Heart right ventricle (tissue), 16 donors: ENCODE results near the gene NPAS3. TPM values are rescaled to one million over a fixed set of nuclear protein-coding genes. Genes with fewer than 3 reads are reported as not detected.

Experiments
- ATAC-seq, 8 donors: fragments of 200-7000 bp; cut with Tn5 transposase; one replicate each; pipeline ENCODE4 v1.9.1; 2020; ENCODE audit warnings: mild to moderate bottlenecking in 8 of 8, moderate library complexity in 8 of 8, moderate number of reproducible peaks in 1 of 8
- DNase-seq, 2 donors: peaks; one replicate each; pipeline ENCODE4 v3.0.0-alpha.2; 2020
- H3K27ac ChIP-seq, 10 donors: fragments of 200-600 bp; sonication (generic) in 2 of 10; one replicate each; pipeline versions ENCODE4 v1.5.0 to v1.8.0; 2020 to 2022; ENCODE audit warnings: mild to moderate bottlenecking in 3 of 10
- H3K27me3 ChIP-seq, 7 donors: fragments of 200-600 bp; one replicate each; pipeline ENCODE4 v1.8.0; 2021 to 2022; ENCODE audit warnings: mild to moderate bottlenecking in 2 of 7
- H3K36me3 ChIP-seq, 9 donors: fragments of 200-600 bp; sonication (generic) in 1 of 9; one replicate each; pipeline versions ENCODE4 v1.5.0 to v1.8.0; 2020 to 2022; ENCODE audit warnings: mild to moderate bottlenecking in 2 of 9
- H3K4me1 ChIP-seq, 9 donors: fragments of 200-600 bp; sonication (generic) in 1 of 9; one replicate each; pipeline versions ENCODE4 v1.5.0 to v1.8.0; 2020 to 2022; ENCODE audit warnings: mild to moderate bottlenecking in 4 of 9
- H3K4me3 ChIP-seq, 10 donors: fragments of 200-600 bp; sonication (generic) in 2 of 10; one replicate each; pipeline versions ENCODE4 v1.5.0 to v1.8.0; 2020 to 2022; ENCODE audit warnings: mild to moderate bottlenecking in 7 of 10, moderate library complexity in 2 of 10
- H3K9me3 ChIP-seq, 11 donors: fragments of 200-600 bp in 10 of 11; sonication (generic) in 2 of 11; one replicate each; pipeline versions ENCODE4 v1.5.0 to v1.8.0; 2013 to 2022; ENCODE audit warnings: mild to moderate bottlenecking in 2 of 11, control low read depth in 1 of 11, moderate library complexity in 1 of 11
- WGBS, 2 donors: extraction: QIAGEN DNeasy Blood & Tissue Kit; methylation state at CpG; one replicate each; pipeline ENCODE4 v1.1.7; 2013; ENCODE audit warnings: inconsistent platforms in 1 of 2; 5-methylcytosine and 5-hydroxymethylcytosine counted together
- intact Hi-C, 10 donors: fragments of 100-400 bp; cut with DNase I; formaldehyde crosslinking; loops; one replicate each; pipeline versions ENCODE4 v1.11.1 to v1.14.2; 2022
- polyA plus RNA-seq, 2 donors: library from polyadenylated mRNA; stranded (reverse); fragments of 200-250 nt; gene quantifications; one replicate each; pipeline ENCODE4 v1.2.3, GENCODE V29; 2013
- total RNA-seq, 10 donors: library from RNA; stranded (reverse); fragmentation: NEBNext Ultra II Directional in 3 of 10; extraction: Animal tissue kit (Norgen Biotek cat#: 25700) in 3 of 10; gene quantifications; one replicate each; pipeline versions ENCODE4 v1.2.1 to v1.2.4, GENCODE V29; 2021 to 2023
- TF ChIP-seq, protein P1 (sequence below), 9 donors: fragments of 200-600 bp; sonication (generic) in 2 of 9; IDR thresholded peaks; one replicate each; pipeline versions ENCODE4 v1.5.0 to v1.8.0; 2021 to 2022; ENCODE audit warnings: antibody characterized with exemption in 9 of 9, mild to moderate bottlenecking in 5 of 9, moderate library complexity in 1 of 9
- donor health status: Arrhythmogenic right ventricular cardiomyopathy.
- donor health status: ischemic (EF 13 %, LVEDD 7.1; RV severe dilation, severe dysfunction).
- donor health status: healthy with polysubstance abuse.
- donor health status: DM: no; HTN: yes; CAD: no.
- donor health status: DM: no; HTN: no; CAD: no.
- donor health status: ischemic (EF 25% LVEDD 6.9; RV normal size, moderate dysfunction).
- donor health status: ischemic (EF 25% LVEDD 5.7; RV mildly dilated, moderate dysfunction).
- donor health status: healthy.
- donor health status: DM: yes; HTN: yes; CAD: no.
- donor health status: Ischemic cardiomyopathy.
- donor health status: ischemic (EF 35%, LVEDD 5.7; RV mildly dilated, moderate dysfunction).
- donor health status: nonischemic (EF 11% LVEDD 7.7; RV severe dilation, severe dysfunction).
- donor health status: DM: yes; HTN: yes; CAD: no.
- donor health status: PGD.
- donor health status: ischemic (EF 29% LVEDD 5.4; RV normal size, mild dysfunction).
- donor health status: nonischemic (EF 23%, LVEDD 6.1; RV moderate dilation, normal function).

The NPAS3 gene
- total and polyA plus RNA-seq, 12 donors: 0.12 to 2.8 (median 0.99) TPM

DNA sequence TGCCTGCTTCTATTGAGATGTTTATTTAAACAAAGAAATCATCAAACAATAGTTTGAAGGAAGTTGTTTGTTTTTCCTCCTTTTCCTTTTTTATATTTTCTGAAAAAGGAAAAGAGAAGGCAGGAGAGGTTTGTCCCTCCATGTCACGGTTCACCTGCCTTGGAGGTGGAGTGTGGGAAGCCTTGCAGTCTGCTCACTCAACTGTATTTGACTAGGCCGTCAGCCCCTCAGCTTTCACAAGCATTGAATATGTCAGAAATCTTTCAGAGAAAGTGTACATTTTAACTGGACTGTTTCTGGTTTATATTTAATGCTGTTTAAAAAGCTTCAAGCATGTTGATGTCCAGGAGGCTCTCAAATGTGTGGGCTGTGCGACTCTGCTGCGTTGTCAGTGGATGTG, 370.4 kb downstream of the NPAS3 start:
- ATAC-seq: no peak
- no peaks in the 10 kb centered on the region for H3K36me3 ChIP-seq
- no peak overlapping the region for H3K27ac ChIP-seq
- no peak overlapping the region for H3K4me3 ChIP-seq
- no peaks in the 10 kb centered on the region for H3K9me3 ChIP-seq
- intact Hi-C loops: no loop called here
- H3K27me3 ChIP-seq: no peaks in the 10 kb centered on the region
- H3K4me1 ChIP-seq: peaks cover 0 to 2% (median 0%) of the 10 kb centered on the region in 9 donors
- no peak for DNase-seq
- TF ChIP-seq, protein P1, sequence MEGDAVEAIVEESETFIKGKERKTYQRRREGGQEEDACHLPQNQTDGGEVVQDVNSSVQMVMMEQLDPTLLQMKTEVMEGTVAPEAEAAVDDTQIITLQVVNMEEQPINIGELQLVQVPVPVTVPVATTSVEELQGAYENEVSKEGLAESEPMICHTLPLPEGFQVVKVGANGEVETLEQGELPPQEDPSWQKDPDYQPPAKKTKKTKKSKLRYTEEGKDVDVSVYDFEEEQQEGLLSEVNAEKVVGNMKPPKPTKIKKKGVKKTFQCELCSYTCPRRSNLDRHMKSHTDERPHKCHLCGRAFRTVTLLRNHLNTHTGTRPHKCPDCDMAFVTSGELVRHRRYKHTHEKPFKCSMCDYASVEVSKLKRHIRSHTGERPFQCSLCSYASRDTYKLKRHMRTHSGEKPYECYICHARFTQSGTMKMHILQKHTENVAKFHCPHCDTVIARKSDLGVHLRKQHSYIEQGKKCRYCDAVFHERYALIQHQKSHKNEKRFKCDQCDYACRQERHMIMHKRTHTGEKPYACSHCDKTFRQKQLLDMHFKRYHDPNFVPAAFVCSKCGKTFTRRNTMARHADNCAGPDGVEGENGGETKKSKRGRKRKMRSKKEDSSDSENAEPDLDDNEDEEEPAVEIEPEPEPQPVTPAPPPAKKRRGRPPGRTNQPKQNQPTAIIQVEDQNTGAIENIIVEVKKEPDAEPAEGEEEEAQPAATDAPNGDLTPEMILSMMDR (IDR thresholded peaks at IDR 0.05): no peak
- 91 to 94% methylated on average over 4 of the region's 4 CpGs for WGBS, 2 donors

GRCh38 chr14:33315217-33315616, 376.5 kb downstream of the NPAS3 start:
- Histone ChIP-seq H3K9me3 (no peaks in the 10 kb centered on the region), H3K27me3 (no peaks in the 10 kb centered on the region), H3K4me1 (no peaks in the 10 kb centered on the region), H3K4me3 (no peak overlapping the region), H3K27ac (no peak overlapping the region), H3K36me3 (no peaks in the 10 kb centered on the region)
- WGBS, 2 donors: 84% methylated on average over 3 of the region's 3 CpGs
- DNase-seq: no peak
- intact Hi-C loops: no loop called here
- TF ChIP-seq, protein P1 (IDR thresholded peaks at IDR 0.05): no peak
- ATAC-seq: no peak

- no peaks in the 10 kb centered on the region for H3K9me3 ChIP-seq
- 39 to 50% methylated on average over 2 of the region's 2 CpGs for WGBS, 2 donors
- H3K4me1 ChIP-seq: no peaks in the 10 kb centered on the region
- no peak overlapping the region for H3K27ac ChIP-seq
- no peaks in the 10 kb centered on the region for H3K27me3 ChIP-seq
- no peak overlapping the region for H3K4me3 ChIP-seq
- TF ChIP-seq, protein P1 (IDR thresholded peaks at IDR 0.05): no peak
- DNase-seq: no peak
- ATAC-seq: no peak
- no peaks in the 10 kb centered on the region for H3K36me3 ChIP-seq
- intact Hi-C loops: no loop called here
These were observed 377.0 kb downstream of the NPAS3 start for GRCh38 chr14:33315721-33316120.

- H3K9me3 ChIP-seq: no peaks in the 10 kb centered on the region
- DNase-seq (no peak), ATAC-seq (no peak)
- no peaks in the 10 kb centered on the region for H3K27me3 ChIP-seq
- intact Hi-C loops: no loop called here
- no peaks in the 10 kb centered on the region for H3K4me1 ChIP-seq
- 73 to 85% methylated on average over 5 of the region's 5 CpGs for WGBS, 2 donors
- H3K27ac ChIP-seq: no peak overlapping the region
- TF ChIP-seq, protein P1 (IDR thresholded peaks at IDR 0.05): no peak
- no peaks in the 10 kb centered on the region for H3K36me3 ChIP-seq
- H3K4me3 ChIP-seq: no peak overlapping the region
These were observed 379.0 kb downstream of the NPAS3 start for GRCh38 chr14:33317675-33318074.
